HG03196 (cell line): ENCODE results near the gene APOD.

ENCODE experiments used
- ATAC-seq: cut with Tn5 transposase; IDR thresholded peaks from one replicate; pipeline ENCODE4 v1.9.1; 2021; ENCODE audit not compliant: unreplicated experiment

The APOD gene

DNA sequence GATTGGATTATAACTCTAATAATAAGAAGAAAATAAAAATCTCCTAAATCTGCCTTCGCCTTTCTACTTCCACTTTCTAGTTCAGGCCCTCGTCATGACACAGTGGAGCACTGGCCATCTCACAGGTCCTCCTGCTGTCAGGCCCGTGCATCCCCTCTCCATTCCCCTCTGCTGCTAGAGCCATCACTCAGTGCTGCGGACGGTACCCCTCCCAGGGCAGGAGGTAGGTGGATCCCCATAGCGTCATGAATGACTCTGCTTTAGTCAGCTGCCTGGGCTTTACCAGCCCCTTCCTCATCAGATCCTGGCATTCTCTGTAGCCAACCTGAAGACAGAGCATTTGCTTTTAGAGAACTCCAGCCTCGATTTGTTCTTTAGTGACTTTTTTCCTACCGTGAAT lies 28.6 kb downstream of the APOD start:
- ATAC-seq = no peak

DNA sequence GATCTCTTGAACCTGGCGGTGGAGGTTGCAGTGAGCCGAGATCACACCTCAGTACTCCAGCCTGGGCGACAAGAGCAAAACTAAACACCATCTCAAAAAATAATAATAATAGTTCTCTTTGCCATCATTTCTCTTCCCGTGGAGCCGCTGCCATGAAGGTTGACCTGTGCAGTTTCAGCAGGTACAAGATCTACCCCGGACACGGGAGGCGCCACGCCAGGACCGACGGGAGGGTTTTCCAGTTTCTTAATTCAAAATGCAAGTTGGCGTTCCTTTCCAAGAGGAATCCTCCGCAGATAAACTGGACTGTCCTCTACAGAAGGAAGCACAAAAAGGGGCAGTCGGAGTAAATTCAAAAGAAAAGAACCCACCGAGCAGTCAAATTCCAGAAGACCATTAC lies 29.3 kb downstream of the APOD start:
- ATAC-seq = no peak

DNA sequence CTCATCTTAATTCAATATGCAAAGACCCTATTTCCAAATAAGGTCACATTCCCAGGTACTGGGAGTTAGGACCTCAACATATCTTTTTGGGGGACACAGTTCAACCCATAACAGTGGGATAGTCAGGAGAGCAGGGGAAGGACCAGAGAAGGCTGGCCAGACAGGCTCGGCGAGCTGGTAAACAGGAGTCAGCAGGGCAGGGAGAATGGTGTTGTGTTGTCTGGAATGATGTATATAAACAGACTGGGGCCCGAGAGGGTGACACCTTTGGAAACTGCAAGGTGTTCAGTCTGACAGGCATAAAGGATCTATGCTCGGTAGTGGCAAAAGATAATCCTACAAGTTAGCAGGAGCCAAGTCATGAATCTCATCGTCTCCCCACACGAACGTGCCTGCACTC lies 30.5 kb downstream of the APOD start:
- ATAC-seq = no peak

DNA sequence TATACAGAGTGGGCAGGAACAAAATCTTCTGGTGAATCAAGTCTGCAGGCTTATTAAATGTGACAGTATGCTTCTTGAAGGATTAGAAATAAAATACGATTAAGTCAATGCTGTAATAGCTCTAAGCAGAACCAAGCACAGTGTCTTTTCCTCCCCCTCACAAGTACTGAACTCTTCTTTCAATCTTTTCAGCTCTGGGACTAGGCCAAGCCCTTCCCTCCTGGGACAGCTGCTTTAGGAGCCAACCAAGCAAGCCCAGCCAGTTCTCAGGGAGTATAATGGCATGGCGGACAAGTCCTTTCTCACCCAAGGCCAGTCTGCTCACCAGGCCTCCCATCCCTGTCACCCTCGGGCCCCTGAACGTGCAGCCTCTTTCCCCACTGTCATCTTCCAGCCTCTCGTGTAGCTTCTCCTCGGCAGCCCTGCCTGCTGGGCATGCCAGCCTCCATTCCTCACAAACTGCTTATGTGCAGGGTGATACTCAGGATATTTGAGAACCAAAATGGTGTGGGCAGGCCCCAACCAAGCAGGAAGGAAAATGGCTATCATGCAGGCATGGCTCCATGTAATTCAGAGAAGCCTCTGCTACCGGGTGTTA lies 32.3 kb downstream of the APOD start:
- ATAC-seq = no peak

DNA sequence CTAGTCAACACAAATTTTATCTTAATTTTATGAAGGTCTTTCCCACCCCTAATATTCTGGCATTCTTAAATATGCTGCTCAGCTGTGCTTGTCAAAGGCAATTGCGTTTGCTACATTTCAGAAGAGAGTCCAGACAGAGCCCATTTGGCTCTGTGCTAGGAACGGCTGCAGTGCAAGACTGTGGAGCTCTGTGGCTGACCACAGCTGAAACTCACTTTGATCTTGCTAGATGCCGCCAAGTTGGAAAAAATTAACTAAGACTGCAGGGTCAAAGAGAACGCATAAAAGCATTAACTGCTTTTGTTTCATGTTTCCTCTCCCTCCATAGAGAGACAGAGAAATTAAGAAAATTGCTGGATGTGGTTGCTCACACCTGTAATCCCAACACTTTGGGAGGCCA lies 33.0 kb downstream of the APOD start:
- no peak for ATAC-seq

DNA sequence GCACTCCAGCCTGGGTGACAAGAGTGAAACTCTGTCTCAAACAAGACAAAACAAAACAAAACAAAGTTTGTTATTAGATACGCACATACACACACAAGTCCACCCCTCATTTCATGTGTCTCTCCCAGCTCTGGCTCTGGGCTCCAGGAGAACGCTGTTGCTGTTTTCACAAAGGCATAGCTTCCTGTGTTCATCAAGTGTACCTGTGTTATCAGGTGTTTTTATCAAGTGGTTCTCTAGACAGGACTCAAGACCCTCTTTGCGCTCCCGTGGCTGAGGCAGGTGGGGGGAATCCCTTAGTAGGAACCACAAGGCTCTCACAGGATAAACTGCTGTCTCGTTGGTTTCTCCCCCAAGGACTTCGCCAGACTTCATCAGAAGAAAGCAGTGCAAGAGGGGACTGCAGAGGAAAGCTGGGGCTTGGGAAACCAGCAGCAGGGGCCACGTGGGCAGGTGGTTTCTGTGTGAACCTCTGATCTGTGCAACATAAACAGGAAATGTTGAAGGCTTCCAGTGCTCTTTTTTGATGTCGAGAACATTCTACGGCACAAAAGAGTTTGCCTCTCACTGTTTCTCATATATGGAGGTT lies 33.7 kb downstream of the APOD start:
- ATAC-seq = peak; percentile 62

DNA sequence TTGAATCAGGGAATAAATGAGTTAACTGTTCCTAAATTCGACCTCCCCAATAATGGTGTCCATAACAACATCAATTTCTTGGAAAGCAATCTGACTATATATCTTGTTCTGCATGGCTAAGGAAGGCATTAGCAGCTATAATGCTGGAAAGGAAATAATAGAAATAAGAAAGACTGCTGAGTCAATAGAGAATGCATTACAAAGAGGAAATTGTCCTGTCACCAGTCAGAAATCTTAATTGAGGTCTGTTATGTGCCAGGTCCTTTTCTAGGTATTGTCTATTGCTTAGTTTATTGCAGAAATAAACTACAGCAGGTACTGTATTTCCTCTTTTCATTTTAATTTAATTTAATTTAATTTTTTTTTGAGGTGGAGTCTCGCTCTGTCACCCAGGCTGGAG lies 34.8 kb downstream of the APOD start:
- ATAC-seq = no peak

DNA sequence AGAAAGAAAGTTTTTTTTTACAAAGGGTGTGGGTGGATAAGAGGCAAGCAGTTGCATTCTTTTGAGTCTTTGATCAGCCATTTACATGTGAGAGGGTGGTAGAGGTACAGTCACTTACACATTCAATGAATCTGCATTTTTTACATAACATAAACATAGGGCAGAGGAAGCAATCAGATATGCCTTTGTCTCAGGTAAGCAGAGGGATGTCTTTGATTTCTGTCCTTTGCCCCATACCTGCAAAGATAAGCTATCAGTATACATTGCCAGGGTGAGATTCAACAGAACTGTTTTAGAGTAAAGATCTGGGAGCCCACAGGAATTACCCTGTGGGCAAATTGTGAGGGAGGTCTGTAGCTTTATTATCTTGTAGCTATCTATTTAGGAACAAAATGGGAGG lies 35.2 kb downstream of the APOD start:
- ATAC-seq = no peak

DNA sequence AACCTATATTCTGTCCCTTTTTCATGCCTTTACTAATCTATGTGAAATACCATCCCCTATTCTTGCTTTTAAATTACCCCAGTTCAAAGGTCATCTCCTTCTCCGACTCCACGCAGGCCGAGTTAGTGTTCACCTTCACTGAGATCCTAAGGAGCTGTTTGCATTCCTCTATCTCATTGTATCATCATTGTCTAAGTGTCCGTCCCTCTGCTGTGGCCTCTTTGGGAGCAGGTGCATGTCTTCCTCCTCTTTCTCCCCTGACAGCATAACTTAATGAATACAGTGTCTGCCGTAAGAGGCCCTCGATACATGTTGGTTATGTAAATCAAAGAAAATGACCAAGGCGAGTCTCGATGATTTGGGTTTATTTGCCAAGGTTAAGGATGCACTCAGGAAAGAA lies 35.7 kb downstream of the APOD start:
- no peak for ATAC-seq

DNA sequence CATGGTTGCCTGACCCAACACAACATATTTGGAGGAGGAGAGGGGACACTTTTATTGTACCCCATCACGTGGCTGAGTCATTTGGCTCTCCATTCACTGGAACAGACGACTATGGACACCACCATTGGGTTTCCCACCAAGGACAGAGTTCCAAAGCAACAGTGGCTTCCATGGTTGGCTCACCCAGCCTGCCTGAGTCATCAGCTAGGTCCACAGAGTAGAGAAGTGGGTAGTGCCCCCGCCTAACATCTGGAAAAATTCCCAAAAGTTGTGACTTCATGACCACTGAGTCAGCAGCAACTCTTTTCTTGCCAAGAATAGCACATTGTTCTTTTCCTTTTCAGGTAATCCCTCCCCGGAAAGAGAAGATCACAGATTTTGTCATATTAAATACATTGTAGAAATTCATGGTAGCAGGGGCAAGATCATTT lies 37.6 kb downstream of the APOD start:
- no peak for ATAC-seq

DNA sequence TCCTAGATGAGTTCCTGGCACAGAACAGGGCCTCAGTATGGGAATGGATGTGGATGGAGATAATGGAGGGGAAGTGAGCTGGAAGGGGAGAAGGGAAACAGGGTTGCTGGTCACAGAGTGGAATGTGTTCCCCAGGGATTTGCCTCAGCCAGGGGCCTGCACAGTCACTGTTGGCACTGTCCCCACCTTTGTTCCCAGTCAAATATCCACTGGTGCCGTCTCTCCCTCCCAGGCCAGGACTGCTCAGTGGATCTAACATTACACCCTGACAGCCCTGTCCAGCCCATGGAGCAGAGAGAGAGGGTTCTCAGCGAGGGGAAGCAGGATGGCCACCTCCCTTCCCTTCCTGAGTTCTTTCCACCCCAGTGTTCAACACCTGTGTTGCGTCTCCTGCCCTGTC lies 39.1 kb downstream of the APOD start:
- ATAC-seq = no peak

DNA sequence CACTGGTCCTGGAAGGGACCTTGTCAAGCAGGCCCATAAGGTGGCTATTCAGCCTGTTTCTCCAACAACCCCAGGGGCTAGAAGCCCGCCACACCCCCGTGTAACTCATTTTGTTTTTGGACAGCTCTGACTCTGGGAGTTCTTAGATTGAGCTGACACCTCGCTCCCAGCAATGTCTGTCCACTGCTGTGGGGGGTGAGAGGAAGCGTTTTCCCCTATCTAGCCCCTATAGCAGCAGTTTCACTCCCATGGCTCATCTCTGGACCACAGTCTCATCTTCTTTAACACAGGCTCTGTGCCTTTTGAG lies 39.6 kb downstream of the APOD start:
- ATAC-seq = no peak

DNA sequence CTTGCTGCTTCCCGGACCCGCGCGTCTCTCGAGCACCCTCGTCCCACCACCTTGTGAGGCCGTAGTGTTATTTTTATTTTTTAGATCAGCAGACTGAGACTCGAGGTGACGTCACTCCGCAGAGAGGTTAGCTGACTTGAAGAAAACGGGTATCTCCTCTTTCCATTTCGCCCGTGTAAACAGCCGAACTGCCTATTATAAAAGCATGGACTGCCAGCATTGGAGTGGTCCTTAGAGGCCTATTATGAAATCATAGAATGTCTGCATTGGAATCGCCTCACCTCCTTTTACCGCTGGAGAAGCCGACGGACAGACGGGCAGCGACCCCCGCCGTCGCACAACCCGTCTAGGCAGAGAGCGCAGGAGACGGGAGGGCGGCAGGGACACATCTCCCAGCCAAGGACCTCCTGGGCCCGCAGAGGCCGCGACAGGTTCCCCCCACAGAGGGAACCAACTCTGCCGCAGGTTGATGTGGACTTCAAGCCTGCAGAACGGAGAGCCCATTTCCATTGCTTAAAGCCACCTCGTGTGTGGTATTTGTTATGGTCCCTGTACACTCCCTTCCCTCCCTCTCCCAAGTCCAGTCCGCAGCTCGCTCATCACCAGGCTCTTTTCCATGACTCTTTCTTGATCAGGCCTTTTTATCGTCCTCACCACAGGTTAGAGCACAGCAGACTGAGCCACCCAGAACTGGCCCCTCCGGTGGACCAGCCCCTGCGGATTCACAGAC lies 40.1 kb downstream of the APOD start:
- ATAC-seq = no peak

DNA sequence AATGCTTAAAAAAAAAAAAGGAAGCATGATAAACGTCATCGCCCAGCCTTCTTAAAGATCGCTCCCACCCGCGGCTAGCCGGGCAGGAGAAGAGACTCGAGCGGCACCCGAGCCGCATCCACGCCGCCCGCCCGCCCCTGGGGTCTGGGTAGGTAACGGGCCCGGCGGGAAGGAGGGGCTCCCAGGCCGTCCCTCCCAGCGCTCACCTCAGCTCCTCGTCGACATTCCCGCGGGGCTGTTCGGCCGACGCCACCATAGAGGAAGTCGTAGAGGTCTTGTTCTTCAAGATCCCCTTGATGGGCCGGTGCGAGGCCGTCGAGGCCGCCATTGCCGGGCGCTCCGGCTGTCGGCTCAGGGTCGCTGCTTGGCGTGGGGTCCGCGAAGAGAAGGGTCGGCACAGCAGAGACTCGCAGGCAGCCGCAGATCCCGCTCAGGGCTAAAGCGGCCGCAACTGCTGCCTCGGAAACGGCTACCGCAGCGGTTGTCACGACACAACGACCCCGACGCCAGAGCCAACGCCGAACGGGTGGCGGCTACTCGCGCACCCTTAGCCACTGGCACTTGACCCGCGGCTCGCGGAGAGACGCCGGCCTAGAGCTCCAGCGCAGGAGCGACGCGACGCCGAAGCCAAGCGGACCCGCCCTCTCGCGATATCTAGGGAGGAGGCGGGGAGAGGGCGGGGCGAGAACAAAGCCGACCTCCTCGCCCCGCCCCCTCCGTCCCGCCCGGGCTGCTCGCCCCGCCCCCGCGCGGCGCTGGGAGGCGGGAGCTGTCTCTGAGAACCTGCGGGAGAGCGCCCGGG lies 40.8 kb downstream of the APOD start, which contains the start of gene PPP1R2:
Gene PPP1R2 (minus strand): TSS at position 628 of the 802 bp plus-strand sequence. CDS start 300 bp downstream, at position 328.
- peak; percentile 75 for ATAC-seq

DNA sequence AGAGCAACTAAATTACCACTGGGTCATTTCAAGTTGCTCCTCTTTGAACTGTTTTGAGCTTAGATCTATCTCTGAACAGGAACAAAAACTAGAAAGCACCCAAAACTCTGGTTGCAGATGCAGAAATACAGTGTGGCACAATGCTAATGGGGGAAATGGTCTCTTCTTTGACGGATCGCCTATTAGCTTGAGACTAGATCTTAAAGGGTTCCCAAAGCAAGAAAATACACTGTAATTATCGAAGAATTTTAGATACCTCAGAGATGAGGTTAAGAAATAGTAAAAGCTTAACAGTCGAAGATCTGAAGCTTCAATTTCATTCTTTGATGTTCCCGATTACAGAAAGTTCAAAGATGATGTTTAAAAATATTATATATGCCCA lies 41.4 kb downstream of the APOD start:
- no peak for ATAC-seq

DNA sequence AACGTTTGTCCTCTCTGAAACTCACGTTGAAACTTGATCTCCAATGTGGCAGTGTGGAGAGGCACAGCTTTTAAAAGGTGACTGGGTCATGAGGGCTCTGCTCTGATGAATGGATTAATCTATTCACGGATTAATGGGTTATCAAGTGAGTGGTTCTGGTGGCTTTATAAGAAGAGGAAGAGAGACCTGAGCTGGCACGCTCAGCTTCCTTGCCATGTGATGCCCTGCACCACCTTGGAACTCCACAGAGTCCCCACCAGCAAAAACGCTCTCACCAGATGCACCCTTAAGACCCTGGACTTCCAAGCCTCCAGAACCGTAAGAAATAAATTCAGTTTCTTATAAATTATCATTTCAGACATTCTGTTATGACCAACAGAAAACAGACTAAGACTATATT lies 43.2 kb downstream of the APOD start:
- ATAC-seq = no peak

DNA sequence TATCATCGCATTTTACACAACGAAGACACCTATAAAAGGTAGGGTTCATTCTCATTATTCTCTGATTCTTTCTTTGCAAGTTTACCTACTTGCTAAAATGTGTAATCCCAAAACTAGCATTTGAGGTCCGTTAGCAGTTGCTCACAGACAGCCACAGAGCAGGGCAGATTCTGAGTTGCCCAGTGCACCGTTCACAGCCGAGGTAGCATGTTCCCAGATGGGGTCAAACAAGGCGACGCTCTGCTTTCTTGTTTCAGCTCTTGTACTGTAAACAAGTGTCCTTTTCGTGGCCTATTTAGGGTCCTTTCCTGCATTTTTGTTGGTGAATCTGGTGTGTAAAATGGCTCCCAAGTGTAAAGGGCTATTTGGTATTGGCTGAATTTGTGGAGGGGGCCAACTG lies 43.7 kb downstream of the APOD start:
- ATAC-seq = no peak

DNA sequence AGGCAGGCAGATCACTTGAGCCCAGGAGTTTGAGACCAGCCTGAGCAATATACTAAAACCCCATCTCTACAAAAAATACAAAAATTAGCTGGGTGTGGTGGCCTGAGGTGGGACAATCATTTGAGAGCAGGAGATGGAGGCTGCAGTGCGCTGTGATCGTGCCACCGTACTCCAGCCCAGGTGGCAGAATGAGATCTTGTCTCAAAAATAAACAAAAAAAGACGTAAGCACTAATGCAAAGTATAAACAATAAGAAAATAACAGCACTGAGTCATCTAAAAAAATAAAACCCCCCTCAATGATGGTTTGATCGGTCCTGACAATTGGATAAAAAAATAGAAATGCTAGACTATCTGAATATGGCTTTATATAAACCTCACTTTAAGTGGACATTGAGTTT lies 44.3 kb downstream of the APOD start:
- no peak for ATAC-seq

DNA sequence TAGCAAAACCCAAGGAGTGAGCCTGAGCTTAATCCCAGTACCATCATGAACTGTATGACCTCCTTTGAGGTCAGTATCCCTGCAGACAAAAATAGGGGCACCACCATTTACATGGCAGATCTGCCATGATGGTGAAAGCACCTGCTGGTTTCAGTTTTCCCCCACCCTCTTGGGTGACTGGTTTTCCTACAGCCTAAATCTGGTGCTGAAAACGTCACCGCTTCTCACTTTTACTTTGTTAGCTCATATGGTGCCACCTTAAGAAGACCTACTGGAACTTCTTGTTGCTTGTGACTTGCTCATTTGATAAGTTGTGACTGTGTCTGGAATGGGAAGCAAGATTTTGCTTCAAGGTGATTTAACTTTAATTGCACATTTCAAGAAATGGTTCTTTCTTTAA lies 45.7 kb downstream of the APOD start:
- peak; percentile 45 for ATAC-seq

DNA sequence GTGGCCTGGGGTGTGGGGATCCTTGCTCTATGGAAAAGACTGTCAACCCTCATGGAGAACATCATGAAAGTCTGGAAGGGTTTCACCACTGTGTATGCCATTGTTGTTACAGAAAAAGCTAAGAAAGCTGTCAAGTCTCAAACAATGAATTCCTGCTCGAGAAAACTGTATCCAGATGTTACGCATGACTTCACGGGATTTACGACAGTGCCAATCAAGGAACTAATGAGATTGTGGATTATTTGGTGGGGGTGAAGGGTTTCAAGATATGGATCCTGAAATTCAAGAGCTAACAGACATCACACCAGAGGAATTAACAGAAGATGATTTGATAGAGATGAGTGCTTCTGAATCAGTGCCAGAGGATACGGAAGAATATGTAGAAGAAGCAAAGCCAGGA lies 48.4 kb downstream of the APOD start:
- ATAC-seq = no peak

DNA sequence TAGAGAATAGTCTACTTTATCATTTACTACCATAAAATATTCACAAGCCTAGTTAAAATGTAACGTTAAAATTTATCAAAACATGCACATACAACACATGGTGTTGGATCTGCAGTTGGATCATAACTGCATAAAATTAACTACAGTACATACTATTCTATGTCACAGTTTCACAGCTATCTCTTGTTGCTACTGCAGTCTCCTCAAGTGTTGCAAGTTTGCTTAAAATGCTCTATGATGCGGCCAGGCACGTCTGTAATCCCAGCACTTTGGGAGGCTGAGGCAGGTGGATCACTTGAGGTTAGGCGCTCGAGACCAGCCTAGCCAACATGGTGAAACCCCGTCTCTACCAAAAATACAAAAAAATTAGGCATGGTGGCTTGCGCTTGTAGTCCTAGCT lies 50.9 kb downstream of the APOD start:
- ATAC-seq = no peak

DNA sequence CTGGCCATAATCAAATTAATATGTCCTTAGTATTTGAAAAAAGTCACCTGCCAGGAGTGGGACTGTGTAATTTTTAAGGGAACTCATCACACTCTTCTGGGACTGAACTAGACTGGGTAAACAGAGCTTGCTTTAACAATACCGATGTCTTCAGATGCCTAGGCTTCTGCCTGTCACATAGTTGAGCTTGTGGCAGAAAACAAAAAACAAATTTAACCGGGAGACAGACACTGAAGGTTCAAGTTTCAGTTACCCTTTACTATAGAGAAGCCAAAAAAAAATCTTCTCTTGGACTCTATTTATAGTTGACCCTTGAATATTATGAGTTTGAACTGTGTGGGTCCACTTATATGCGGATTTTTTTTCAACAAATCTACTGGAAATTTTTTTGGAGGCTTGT lies 51.4 kb downstream of the APOD start:
- ATAC-seq = no peak
